Nephron progenitor cell (in vitro differentiated cells): ENCODE results near the gene MMP13.
"Not testable (repeated sequence)": the region's sequence is repeated elsewhere in the genome, so short reads cannot be mapped to it uniquely, and the experiment has no call there.

Experiments used
- DNase-seq: peaks from one replicate; pipeline ENCODE4 v3.0.0; 2021
- H3K27ac Mint-ChIP-seq: 2 replicates; pipeline ENCODE4 v1.8.0; 2021; ENCODE audit warnings: mild to moderate bottlenecking, moderate library complexity, mixed read lengths
- H3K27me3 Mint-ChIP-seq: 2 replicates; pipeline ENCODE4 v1.8.0; 2021; ENCODE audit warnings: mild to moderate bottlenecking, low read depth, mixed read lengths; ENCODE audit not compliant: poor library complexity
- H3K36me3 Mint-ChIP-seq: 2 replicates; pipeline ENCODE4 v1.8.0; 2021; ENCODE audit warnings: low read depth, mixed read lengths
- H3K4me1 Mint-ChIP-seq: 2 replicates; pipeline ENCODE4 v1.8.0; 2021; ENCODE audit warnings: mixed read lengths
- H3K4me3 Mint-ChIP-seq: 2 replicates; pipeline ENCODE4 v1.8.0; 2021; ENCODE audit warnings: mild to moderate bottlenecking, moderate library complexity, mixed read lengths
- H3K9me3 Mint-ChIP-seq: 2 replicates; pipeline ENCODE4 v1.8.0; 2021; ENCODE audit warnings: mild to moderate bottlenecking, moderate library complexity, mixed read lengths
- CTCF ChIP-seq: fragments of 200-600 bp; sonication (generic); IDR thresholded peaks from 2 replicates; pipeline ENCODE4 v1.5.0; 2021; ENCODE audit warnings: antibody characterized with exemption

Gene MMP13

GRCh38 chr11:102955624-102956023, at the start of gene MMP13:
MMP13 (minus strand) TSS chr11:102955732; CDS start chr11:102955705, 27 bp downstream.
- H3K27ac Mint-ChIP-seq, result no peak within 1 kb of the TSS
- H3K36me3 Mint-ChIP-seq, result no peaks in the 10 kb centered on the region
- H3K27me3 Mint-ChIP-seq, result no peaks in the 10 kb centered on the region
- peaks cover 6% of the 10 kb centered on the region for H3K4me1 Mint-ChIP-seq
- no peak within 1 kb of the TSS for H3K4me3 Mint-ChIP-seq
- no peak for DNase-seq
- no peaks in the 10 kb centered on the region for H3K9me3 Mint-ChIP-seq
- no peak for TF ChIP-seq CTCF

GRCh38 chr11:103004234-103004633, 48.7 kb upstream of the MMP13 start:
- not testable (repeated sequence) for H3K9me3 Mint-ChIP-seq, H3K27ac Mint-ChIP-seq, DNase-seq, H3K4me3 Mint-ChIP-seq, H3K4me1 Mint-ChIP-seq, H3K36me3 Mint-ChIP-seq, H3K27me3 Mint-ChIP-seq

GRCh38 chr11:102994105-102994504, 38.6 kb upstream of the MMP13 start:
- no peak overlapping the region for H3K27ac Mint-ChIP-seq
- H3K36me3 Mint-ChIP-seq, result no peaks in the 10 kb centered on the region
- H3K27me3 Mint-ChIP-seq, result no peaks in the 10 kb centered on the region
- no peaks in the 10 kb centered on the region for H3K9me3 Mint-ChIP-seq
- H3K4me3 Mint-ChIP-seq, result no peak overlapping the region
- no peak for DNase-seq
- TF ChIP-seq CTCF, result no peak
- no peaks in the 10 kb centered on the region for H3K4me1 Mint-ChIP-seq

DNA sequence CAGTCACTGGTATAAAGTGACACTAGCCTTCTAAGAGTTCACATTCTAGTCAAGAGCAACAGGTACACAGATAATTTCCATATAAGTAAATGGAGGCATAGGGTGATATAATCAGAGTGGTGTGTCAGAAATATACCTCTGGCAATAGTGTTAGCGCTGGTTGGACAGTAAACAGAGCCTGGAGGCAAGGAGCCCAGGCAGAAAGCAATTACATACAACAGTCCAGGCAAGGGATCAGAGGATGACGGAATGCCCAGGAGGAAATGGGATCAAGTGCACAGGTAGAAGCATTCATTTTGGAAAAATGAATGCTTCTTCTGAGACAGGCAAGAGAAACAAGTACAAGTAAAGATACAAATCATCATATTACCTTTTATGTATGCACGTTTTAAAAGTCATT, 36.2 kb upstream of the MMP13 start:
- Mint-ChIP-seq H3K4me3 (no peak overlapping the region), H3K36me3 (no peaks in the 10 kb centered on the region), H3K4me1 (no peaks in the 10 kb centered on the region), H3K27ac (no peak overlapping the region), H3K9me3 (no peaks in the 10 kb centered on the region), H3K27me3 (no peaks in the 10 kb centered on the region)
- no peak for DNase-seq
- TF ChIP-seq CTCF, result no peak

GRCh38 chr11:102990145-102990544, 34.6 kb upstream of the MMP13 start:
- Mint-ChIP-seq H3K9me3 (no peaks in the 10 kb centered on the region), H3K36me3 (no peaks in the 10 kb centered on the region), H3K4me3 (no peak overlapping the region), H3K27me3 (no peaks in the 10 kb centered on the region), H3K27ac (no peak overlapping the region), H3K4me1 (no peaks in the 10 kb centered on the region)
- no peak for DNase-seq
- no peak for TF ChIP-seq CTCF

GRCh38 chr11:102989379-102990047, 34.0 kb upstream of the MMP13 start:
- H3K27ac Mint-ChIP-seq, result no peak overlapping the region
- H3K27me3 Mint-ChIP-seq, result no peaks in the 10 kb centered on the region
- no peak overlapping the region for H3K4me3 Mint-ChIP-seq
- no peak for TF ChIP-seq CTCF
- H3K4me1 Mint-ChIP-seq, result no peaks in the 10 kb centered on the region
- DNase-seq, result no peak
- H3K36me3 Mint-ChIP-seq, result no peaks in the 10 kb centered on the region
- H3K9me3 Mint-ChIP-seq, result no peaks in the 10 kb centered on the region
